Islet of Langerhans (tissue), 1 donor: ENCODE measurements around the gene SMKR1.
"Not testable (repeated sequence)": the region's sequence is repeated elsewhere in the genome, so short reads cannot be mapped to it uniquely, and the experiment has no call there.

Experiments
- FAIRE-seq: peaks from one replicate; lab custom pipeline; 2011; peaks lifted over from hg19 to GRCh38; lab: Jason Lieb, UNC

The SMKR1 gene

GRCh38 chr7:129529643-129530042 lies 27.3 kb downstream of the SMKR1 start:
- no peak for FAIRE-seq

GRCh38 chr7:129530795-129531391 lies 28.6 kb downstream of the SMKR1 start:
- FAIRE-seq: no peak

GRCh38 chr7:129531721-129532120 lies 29.4 kb downstream of the SMKR1 start:
- FAIRE-seq: no peak

- no peak for FAIRE-seq
Measured at GRCh38 chr7:129532375-129532774, 30.0 kb downstream of the SMKR1 start.

GRCh38 chr7:129534558-129535274 lies 32.4 kb downstream of the SMKR1 start:
- not testable (repeated sequence) for FAIRE-seq

- FAIRE-seq: no peak
Measured at GRCh38 chr7:129535896-129536295, 33.6 kb downstream of the SMKR1 start.

- FAIRE-seq: no peak
Measured at GRCh38 chr7:129536323-129536722, 34.0 kb downstream of the SMKR1 start.

GRCh38 chr7:129538790-129539189 lies 36.5 kb downstream of the SMKR1 start:
- FAIRE-seq: no peak

- FAIRE-seq: no peak
Measured at GRCh38 chr7:129540340-129540739, 38.0 kb downstream of the SMKR1 start.

GRCh38 chr7:129544700-129545099 lies 42.4 kb downstream of the SMKR1 start:
- FAIRE-seq: no peak

- no peak for FAIRE-seq
Measured at GRCh38 chr7:129550693-129551360, 48.5 kb downstream of the SMKR1 start.

- FAIRE-seq: no peak
Measured at GRCh38 chr7:129553899-129554461, 51.6 kb downstream of the SMKR1 start.

- no peak for FAIRE-seq
Measured at GRCh38 chr7:129556607-129557133, 54.3 kb downstream of the SMKR1 start.

GRCh38 chr7:129557686-129558481 lies 55.6 kb downstream of the SMKR1 start:
- FAIRE-seq: no peak

GRCh38 chr7:129559564-129559963 lies 57.2 kb downstream of the SMKR1 start:
- FAIRE-seq: no peak

GRCh38 chr7:129560831-129561230 lies 58.5 kb downstream of the SMKR1 start:
- FAIRE-seq: no peak

- FAIRE-seq: no peak
Measured at GRCh38 chr7:129561677-129562359, 59.5 kb downstream of the SMKR1 start.
